Skeletal muscle tissue (tissue), 4 donors: ENCODE results near the gene AFDN. TPM values are rescaled to one million over a fixed set of nuclear protein-coding genes. Genes with fewer than 3 reads are reported as not detected.
"Not testable (repeated sequence)": the region's sequence is repeated elsewhere in the genome, so short reads cannot be mapped to it uniquely, and the experiment has no call there.

ENCODE experiments used
- H3K27ac ChIP-seq: one replicate; pipeline ENCODE4 v1.7.0; 2013; ENCODE audit warnings: mild to moderate bottlenecking, low read depth, low read length, inconsistent platforms
- H3K27me3 ChIP-seq, 3 donors: one replicate each; pipeline ENCODE4 v1.7.0; 2013; ENCODE audit warnings: low read length in 3 of 3; ENCODE audit not compliant: control insufficient read depth in 3 of 3, insufficient read depth in 3 of 3
- H3K36me3 ChIP-seq, 3 donors: one replicate each; pipeline ENCODE4 v1.7.0; 2013; ENCODE audit warnings: low read length in 3 of 3; ENCODE audit not compliant: control insufficient read depth in 3 of 3, insufficient read depth in 3 of 3
- H3K4me1 ChIP-seq, 3 donors: one replicate each; pipeline ENCODE4 v1.7.0; 2013; ENCODE audit warnings: low read length in 3 of 3, mild to moderate bottlenecking in 3 of 3; ENCODE audit not compliant: control insufficient read depth in 3 of 3, insufficient read depth in 3 of 3
- H3K4me3 ChIP-seq, 3 donors: one replicate each; pipeline ENCODE4 v1.7.0; 2013; ENCODE audit warnings: low read length in 3 of 3
- H3K9ac ChIP-seq, 3 donors: one replicate each; pipeline ENCODE4 v1.7.0; 2013; ENCODE audit warnings: low read length in 3 of 3, mild to moderate bottlenecking in 3 of 3, moderate library complexity in 2 of 3, low read depth in 1 of 3
- H3K9me3 ChIP-seq, 3 donors: one replicate each; pipeline ENCODE4 v1.7.0; 2013; ENCODE audit warnings: low read length in 3 of 3; ENCODE audit not compliant: control insufficient read depth in 3 of 3
- total RNA-seq: library from RNA; depleted of rRNA; stranded (reverse); fragments of >200 nt; gene quantifications from one replicate; pipeline ENCODE4 v1.2.3, GENCODE V29; 2014
- donor health status: Osteomylitis.

AFDN gene
- total RNA-seq, 1 donor from 2014 or later, result 40.7 TPM

DNA sequence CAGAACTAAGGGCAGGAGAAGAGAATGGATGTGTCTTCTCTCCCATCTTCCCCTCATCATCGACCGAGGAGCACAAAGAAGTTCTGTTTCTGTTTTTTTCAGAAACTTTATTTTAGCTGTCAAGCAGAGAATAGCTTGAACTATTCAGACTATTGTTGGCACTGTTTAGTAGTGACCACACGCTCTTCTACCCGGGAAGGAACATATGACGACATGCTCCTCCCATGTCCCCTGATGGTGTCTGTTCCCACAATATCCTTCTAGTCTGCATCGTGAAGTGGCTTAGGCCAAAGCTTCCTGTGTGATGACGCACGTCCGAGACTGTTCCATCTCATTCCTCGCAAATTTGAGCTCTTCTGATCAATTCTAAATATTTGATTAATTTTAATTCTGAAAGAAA is 143.5 kb downstream of the AFDN start:
- Histone ChIP-seq H3K36me3 (peaks cover 15 to 24% (median 15%) of the 10 kb centered on the region in 3 donors), H3K9me3 (no peaks in the 10 kb centered on the region), H3K4me3 (no peak overlapping the region), H3K9ac (no peak overlapping the region), H3K27me3 (no peaks in the 10 kb centered on the region), H3K4me1 (peaks cover 7 to 15% (median 8%) of the 10 kb centered on the region in 3 donors), H3K27ac (no peak overlapping the region)

DNA sequence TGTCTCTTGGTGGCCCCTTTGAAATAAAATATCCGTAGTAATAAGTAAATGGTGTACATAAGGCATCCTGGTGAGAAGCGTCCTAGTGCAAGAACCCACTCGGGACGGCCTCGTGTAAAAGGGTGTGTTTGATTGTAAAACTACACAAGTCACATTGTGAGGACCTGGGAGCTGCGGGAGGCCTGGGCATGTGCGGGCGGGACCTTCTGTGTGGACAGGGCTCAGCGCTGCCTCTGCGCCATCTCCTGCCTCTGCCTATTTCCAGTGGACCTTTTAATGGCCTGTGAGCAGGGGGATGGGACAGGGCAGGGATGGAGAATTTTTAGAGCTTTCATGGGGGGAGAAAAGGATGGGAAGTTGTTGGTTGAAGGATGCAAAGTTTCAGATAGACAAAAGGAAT is 145.5 kb downstream of the AFDN start:
- Histone ChIP-seq H3K27me3 (no peaks in the 10 kb centered on the region), H3K36me3 (peaks cover 10 to 11% (median 11%) of the 10 kb centered on the region in 3 donors), H3K9ac (no peak overlapping the region), H3K4me1 (peaks cover 12 to 14% (median 13%) of the 10 kb centered on the region in 3 donors), H3K4me3 (no peak overlapping the region), H3K9me3 (no peaks in the 10 kb centered on the region), H3K27ac (no peak overlapping the region)

DNA sequence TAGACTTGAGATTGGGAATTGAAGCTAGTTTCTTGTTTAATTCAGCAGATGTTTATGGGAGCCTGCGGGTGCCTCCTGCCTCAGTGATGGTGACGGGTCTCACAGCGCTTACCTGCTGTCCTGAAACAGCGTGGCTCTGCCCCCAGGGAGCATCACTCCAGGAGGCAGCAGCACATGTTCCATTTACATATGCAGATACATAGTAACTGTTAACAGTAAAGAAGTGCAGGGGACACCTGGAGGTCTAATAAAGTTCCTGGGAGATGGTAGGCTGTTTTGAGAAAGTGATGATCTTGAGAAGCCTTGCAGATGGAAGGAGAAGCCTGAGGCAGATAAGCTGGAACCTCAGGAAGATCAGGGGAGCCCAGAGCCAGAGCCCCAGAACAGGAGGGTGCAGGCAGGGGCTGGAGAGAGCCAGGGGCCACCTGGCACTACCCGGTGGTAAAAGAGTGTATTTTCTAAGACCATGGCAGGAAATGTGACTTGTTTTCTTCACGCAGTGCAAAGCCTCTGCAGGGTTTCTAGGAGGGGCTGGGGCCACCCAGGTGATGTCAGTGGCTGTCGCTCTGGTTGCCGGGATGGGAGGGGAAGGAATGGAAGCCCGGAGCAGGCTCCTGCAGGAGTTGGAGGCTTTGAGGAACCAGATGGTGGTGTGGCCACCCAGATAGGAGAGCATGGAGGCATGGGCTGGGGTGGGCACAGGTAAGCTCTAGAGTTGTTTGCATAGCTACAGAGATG is 146.6 kb downstream of the AFDN start:
- Histone ChIP-seq H3K9ac (no peak overlapping the region), H3K27ac (no peak overlapping the region), H3K27me3 (no peaks in the 10 kb centered on the region), H3K4me3 (no peak overlapping the region), H3K9me3 (no peaks in the 10 kb centered on the region), H3K4me1 (peaks cover 12 to 14% (median 13%) of the 10 kb centered on the region in 3 donors), H3K36me3 (peaks cover 5 to 11% (median 8%) of the 10 kb centered on the region in 3 donors)

DNA sequence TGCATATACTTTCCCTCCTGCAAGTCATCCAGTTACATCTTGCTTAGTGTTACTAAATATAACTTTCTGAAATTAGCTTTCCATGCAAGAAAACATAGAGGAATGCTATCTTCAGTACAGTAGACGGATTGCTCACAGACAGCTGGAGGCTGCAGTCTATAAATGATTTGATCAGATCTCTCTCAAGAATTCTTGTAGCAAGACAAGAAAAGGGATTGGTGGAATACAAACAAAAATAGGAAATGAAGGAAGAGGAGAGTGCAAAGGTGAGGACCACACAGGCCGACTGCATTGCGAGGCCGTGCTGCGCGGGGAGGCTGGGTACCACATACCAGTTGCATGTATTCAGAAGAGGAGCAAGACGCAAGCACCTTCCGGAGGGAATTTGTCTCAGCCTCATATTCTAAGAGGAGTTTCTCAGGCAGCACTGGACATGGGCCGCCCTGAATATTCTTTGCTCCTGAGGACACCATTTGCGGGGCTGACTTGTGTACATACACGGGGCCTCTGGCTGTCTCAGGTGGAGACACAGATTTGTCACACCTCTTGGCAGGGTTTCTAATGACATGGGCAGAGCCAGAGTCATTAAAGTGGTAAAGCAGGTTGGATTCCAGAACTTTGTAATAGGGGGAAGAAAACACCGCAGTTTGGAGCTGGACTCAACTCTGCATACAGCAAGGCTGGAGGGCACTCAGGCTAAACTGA is 148.1 kb downstream of the AFDN start:
- no peak overlapping the region for H3K27ac ChIP-seq

DNA sequence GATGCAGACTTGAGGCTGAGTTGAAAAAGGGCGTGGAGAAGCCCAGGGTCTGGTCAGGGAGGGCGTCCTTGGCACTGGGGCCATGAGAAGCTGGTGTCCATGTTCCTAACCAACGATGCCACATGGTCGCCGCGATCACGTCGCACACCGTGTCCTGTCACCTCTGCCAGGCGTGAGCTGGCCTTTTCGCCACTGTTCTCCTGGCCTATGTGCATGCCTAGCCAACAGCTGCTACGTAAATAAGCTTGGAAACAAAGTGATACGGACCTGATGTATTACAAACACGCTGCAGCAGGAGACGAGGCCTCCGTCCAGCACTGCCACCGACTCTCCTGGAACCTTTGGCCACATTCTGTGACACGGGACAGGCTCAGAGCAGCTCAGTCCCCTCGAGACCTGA is 148.7 kb downstream of the AFDN start:
- Histone ChIP-seq H3K9ac (no peak overlapping the region), H3K9me3 (no peaks in the 10 kb centered on the region), H3K4me1 (peaks cover 12 to 14% (median 13%) of the 10 kb centered on the region in 3 donors), H3K27ac (no peak overlapping the region), H3K27me3 (no peaks in the 10 kb centered on the region), H3K36me3 (peaks cover 0 to 5% (median under 1%) of the 10 kb centered on the region in 3 donors), H3K4me3 (peak overlapping the region in 1 of 3 donors; percentile 29)

More for the DNA sequence above, 148.1 kb downstream of the AFDN start:
- H3K36me3 ChIP-seq, result peaks cover under 1 to 5% (median 5%) of the 10 kb centered on the region in 3 donors
- H3K9me3 ChIP-seq, result no peaks in the 10 kb centered on the region
- H3K4me1 ChIP-seq, result peaks cover 12 to 14% (median 13%) of the 10 kb centered on the region in 3 donors
- no peaks in the 10 kb centered on the region for H3K27me3 ChIP-seq
- H3K9ac ChIP-seq, result no peak overlapping the region
- H3K4me3 ChIP-seq, result no peak overlapping the region

DNA sequence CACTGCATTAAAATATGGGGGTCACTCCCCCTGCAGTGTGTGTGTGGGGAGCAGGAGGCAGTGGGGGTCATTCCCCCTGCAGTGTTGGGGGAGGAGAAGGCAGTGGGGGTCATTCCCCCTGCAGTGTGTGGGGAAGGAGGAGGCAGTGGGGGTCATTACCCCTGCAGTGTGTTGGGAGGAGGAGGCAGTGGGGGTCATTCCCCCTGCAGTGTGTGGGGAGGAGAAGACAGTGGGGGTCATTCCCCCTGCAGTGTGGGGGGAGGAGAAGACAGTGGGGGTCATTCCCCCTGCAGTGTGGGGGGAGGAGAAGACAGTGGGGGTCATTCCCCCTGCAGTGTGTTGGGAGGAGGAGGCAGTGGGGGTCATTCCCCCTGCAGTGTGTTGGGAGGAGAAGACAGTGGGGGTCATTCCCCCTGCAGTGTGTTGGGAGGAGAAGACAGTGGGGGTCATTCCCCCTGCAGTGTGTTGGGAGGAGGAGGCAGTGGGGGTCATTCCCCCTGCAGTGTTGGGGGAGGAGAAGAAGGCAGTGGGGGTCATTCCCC is 149.5 kb downstream of the AFDN start:
- not testable (repeated sequence) for H3K27me3 ChIP-seq, H3K36me3 ChIP-seq, H3K9ac ChIP-seq, H3K9me3 ChIP-seq, H3K27ac ChIP-seq, H3K4me3 ChIP-seq
- peaks cover 12 to 14% (median 13%) of the 10 kb centered on the region in 3 donors for H3K4me1 ChIP-seq

DNA sequence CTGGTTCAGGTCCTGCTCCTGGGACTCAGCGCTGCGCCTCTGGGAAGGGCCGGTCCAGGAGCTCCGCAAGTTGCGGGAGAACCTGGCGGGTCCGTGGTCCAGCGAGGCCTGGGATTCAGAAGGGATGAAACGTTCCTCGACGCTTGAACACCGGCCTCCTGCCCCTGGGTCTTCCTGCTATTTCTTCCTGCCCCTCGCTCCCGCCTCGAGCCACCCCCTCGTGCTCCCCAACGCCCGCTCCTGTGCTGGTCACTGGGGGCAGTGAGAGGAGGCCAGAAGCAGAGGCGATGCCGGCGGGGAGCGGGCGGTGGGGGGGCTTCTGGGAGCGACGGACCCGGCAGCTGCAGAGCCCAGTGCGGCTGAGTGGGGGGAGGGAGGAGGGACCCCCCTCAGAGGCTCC is 150.0 kb downstream of the AFDN start:
- Histone ChIP-seq H3K4me3 (no peak overlapping the region), H3K9ac (no peak overlapping the region), H3K36me3 (peaks cover 0 to 4% (median 0%) of the 10 kb centered on the region in 3 donors), H3K4me1 (peaks cover 12 to 14% (median 13%) of the 10 kb centered on the region in 3 donors), H3K27me3 (no peaks in the 10 kb centered on the region), H3K9me3 (no peaks in the 10 kb centered on the region), H3K27ac (no peak overlapping the region)

DNA sequence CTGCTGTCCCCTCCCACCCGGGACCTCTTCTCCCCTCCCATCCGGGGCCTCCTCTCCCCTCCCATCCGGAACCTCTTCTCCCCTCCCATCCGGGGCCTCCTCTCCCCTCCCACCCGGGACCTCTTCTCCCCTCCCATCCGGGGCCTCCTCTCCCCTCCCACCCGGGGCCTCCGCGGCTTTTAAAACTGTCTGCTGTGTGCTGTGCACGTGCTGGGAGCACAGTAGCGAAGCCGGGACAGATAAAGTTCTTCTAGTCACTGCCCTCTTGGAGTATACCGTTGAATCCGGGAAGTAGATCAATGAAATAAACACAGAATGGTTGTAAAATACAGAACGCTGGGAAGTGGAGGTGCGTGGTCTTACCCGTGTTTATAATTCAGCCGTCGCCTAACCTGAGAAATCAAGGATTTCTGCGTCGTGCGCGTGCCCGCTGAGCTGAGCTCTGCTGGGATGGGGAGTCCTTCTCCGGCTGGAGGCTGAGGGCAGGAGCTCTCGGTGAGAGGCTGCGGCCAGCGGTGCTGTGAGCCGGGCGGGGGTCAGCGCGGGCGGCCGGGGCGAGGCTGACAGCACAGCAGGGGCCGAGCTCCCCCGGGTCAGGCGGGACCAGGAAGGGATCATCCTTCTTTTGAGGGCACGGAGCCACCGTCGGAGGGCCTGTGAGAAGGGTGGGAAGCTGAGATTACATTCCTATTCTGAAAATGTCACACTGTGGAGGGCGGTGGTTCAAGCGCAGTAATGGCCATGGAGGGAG is 151.2 kb downstream of the AFDN start:
- no peaks in the 10 kb centered on the region for H3K27me3 ChIP-seq
- H3K4me1 ChIP-seq, result peaks cover 12 to 13% (median 12%) of the 10 kb centered on the region in 3 donors
- H3K9ac ChIP-seq, result no peak overlapping the region
- H3K27ac ChIP-seq, result no peak overlapping the region
- no peak overlapping the region for H3K4me3 ChIP-seq
- no peaks in the 10 kb centered on the region for H3K36me3 ChIP-seq
- H3K9me3 ChIP-seq, result no peaks in the 10 kb centered on the region

DNA sequence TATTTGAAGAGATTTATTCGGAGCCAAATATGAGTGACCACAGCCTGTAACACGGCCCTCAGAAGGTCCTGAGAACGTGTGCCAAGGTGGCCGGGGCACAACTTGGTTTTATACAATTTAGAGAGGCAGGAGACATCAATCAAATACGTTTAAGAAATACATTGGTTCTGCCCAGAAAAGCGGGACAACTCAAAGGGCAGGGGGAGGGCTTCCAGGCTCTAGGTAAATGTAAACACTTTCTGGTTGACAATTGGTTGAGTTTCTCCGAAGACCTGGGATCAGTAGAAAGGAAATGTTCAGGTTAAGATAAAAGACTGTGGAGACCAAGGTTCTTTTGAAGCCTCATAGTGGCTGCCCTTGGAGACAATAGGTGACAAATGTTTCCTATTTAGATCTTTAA is 151.9 kb downstream of the AFDN start:
- no peak overlapping the region for H3K27ac ChIP-seq
- H3K27me3 ChIP-seq, result no peaks in the 10 kb centered on the region
- no peak overlapping the region for H3K9ac ChIP-seq
- H3K4me3 ChIP-seq, result no peak overlapping the region
- H3K36me3 ChIP-seq, result no peaks in the 10 kb centered on the region
- peaks cover 12 to 13% (median 12%) of the 10 kb centered on the region in 3 donors for H3K4me1 ChIP-seq
- no peaks in the 10 kb centered on the region for H3K9me3 ChIP-seq
